GM18498 (cell line): ENCODE data around the gene BAD.
"Not testable (repeated sequence)": the region's sequence is repeated elsewhere in the genome, so short reads cannot be mapped to it uniquely, and the experiment has no call there.

Experiments
- ATAC-seq: cut with Tn5 transposase; IDR thresholded peaks from one replicate; pipeline ENCODE4 v1.9.1; 2021; ENCODE audit warnings: mild to moderate bottlenecking, moderate library complexity; ENCODE audit not compliant: unreplicated experiment

Gene BAD

DNA sequence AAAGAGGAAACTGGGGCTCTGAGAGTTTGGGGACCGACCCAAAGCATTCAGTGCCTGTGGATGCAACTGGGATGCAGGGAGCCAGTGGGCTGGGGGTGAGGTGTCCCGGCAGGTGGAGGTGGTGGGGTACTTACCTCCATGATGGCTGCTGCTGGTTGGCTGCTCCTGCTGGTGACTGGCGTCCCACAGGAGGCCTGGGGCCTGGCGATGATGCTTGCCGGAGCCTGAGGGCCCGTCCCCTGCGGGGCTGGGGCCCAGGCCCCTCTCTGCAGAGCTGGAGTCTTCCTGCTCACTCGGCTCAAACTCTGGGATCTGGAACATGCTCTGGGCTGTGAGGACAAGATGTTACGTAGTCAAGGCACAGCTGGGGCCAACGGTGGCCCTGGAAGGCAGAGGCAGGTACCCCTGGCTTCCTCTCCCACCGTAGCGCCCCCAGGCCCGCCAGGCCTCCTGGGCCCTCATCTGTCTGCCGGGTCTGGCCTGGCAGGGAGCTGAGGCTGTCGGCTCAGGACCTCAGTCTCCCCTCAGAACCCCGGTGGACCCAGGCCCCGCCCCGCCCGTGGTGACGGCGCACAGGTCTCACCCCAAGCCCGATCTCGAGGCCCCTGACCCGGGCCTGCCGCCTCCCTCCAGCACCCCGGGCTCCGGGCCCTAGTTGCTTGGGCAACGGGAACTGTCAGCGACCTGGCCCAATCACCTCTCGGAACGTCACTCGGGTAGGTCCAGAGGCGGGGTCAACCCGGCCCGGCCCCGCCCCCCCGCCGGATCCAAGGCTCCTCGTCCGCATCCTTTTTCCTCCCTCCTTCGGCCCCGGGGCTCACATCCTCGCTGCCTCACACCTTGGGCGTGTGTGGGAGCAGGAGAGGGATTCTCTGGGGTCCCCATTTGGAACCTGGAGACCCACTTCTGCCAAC is at the start of gene BAD:
BAD (minus strand) TSS at position 618 of the 914 bp plus-strand sequence; CDS start at position 321, 297 bp downstream.
- peak; percentile 67 for ATAC-seq

GRCh38 chr11:64333556-64333955 is 49.1 kb upstream of the BAD start:
- ATAC-seq, result no peak

DNA sequence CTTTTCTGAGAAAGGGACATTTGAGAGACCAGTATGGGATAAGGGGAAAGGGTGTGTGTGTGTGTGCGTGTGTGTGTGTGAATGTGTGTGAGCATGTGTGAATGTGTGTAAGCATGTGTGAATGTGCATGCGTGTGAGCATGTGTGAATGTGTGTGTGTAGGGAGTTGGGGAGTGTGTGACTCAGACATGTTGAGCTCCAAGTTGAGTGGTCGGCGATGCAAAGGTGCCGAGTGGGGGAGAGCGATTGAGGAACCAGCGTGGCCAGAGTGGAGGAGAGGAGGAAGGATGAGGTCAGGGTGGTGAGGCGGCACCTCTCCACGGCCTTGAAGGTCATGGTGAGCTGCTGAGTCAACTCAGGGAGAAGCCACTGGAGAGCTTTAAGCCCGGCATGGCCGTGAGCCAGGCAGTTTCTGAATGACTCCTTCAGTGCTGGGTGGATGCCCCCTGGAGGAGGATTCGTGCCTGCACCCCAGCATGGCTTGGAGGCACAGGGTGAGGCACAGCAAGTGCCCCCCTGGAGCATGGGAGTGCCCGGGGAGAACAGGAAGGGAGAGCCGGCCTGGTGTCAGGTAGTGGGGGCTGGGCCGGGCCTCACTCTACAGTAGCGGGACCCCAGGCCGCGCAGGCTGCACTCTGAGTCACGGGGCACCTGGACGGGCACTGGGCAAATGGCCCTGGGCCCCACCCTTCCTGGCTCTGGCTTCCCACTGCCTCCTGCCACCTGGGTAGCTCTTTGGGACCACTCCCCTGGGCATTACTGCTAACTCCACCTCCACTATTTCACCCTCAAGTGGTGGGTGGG is 47.3 kb upstream of the BAD start:
- ATAC-seq, result no peak

- no peak for ATAC-seq
Observed at GRCh38 chr11:64330888-64331287, 46.4 kb upstream of the BAD start.

DNA sequence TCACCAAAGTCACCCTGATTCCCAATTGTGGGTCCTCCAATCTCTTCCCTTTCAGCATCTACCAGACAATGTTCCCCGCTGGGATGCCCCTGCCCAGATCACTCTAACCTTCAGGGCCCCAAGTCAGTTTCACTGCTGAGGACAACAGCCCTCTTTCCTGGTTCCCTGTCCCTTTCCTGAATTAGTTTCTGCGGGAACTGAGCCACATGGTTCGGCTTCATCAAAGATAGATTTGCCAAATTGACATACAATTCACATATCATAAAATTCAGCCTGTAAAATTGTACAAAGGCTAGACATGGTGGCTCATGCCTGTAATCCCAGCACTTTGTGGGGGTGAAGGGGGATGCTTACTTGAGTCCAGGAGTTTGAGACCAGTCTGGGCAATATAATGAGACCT is 43.5 kb upstream of the BAD start:
- ATAC-seq, result no peak

- no peak for ATAC-seq
Observed at GRCh38 chr11:64327375-64327774, 42.9 kb upstream of the BAD start.

GRCh38 chr11:64324692-64325469 is 40.4 kb upstream of the BAD start:
- no peak for ATAC-seq

DNA sequence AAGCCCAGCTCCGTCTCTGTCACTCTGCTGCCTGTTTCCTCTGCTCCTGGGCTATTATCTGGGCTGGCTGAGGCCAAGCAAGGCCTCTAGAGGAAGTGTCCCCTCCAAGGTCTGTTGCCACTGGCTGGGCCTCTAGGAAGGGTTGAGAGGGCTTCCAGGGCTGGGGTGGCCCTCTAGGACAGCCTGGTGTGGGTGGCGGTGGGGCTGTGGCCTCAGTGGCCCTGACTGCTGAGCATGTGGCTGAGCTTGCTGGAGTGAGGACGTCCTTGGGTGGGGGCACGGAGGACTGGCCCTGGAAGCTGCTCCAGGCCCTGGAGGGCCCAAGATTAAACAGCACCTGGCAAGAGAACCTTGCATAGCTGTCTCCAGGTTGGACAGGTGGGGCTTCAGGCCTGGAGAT is 39.5 kb upstream of the BAD start:
- ATAC-seq, result not testable (repeated sequence)

DNA sequence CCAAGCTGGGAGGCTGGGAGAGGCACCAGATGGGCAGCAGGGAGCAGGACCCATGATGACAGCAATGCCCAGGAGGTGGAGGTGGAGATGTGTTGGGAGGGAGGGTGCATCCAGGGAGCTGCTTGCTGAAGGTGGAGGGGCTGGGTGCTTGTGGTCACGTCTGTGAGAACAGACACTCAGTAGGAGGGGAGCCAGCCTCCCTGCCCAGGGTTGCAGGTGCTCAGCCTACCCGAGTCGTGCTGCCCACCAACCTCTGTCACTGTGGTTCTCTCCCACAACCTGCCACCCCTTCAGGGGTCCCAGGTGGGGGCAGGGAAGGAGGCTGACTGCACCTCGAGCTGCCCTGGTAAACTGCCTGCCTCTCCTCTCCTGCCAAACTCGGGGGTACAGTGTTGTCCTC is 38.9 kb upstream of the BAD start:
- no peak for ATAC-seq

DNA sequence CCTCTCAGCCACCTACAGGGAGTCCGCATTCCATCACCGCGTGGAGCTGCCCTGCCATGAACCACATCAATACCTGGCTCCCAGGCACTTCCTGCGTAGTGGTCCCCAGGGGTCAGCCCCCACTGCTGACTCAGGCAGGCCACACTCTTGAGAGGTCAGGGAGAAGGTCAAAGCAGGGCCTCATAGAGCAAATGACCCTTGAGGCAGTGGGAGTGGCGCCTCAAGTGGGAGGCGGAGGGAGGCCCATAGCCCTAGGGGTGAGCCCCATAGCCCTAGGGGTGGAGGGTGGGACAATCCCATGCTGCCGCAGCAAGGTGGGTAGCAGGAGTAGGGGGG is 38.4 kb upstream of the BAD start:
- ATAC-seq, result no peak

- no peak for ATAC-seq
Observed at GRCh38 chr11:64321533-64321932, 37.1 kb upstream of the BAD start.

- no peak for ATAC-seq
Observed at GRCh38 chr11:64321026-64321425, 36.6 kb upstream of the BAD start.

DNA sequence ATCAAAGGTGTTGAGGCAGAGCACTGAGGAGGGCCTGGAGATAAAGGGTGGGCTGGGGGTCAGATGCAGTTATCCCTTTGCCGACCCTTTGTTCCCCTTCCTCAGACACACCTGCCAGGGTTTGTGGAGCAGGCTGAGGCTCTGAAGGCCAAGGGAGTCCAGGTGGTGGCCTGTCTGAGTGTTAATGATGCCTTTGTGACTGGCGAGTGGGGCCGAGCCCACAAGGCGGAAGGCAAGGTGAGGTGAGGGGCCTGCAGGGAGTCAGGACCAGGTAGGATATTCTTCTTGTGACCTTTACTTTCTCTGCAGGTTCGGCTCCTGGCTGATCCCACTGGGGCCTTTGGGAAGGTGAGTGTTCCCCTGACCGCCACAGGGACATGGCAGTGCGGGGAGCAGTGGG is 36.1 kb upstream of the BAD start:
- no peak for ATAC-seq

DNA sequence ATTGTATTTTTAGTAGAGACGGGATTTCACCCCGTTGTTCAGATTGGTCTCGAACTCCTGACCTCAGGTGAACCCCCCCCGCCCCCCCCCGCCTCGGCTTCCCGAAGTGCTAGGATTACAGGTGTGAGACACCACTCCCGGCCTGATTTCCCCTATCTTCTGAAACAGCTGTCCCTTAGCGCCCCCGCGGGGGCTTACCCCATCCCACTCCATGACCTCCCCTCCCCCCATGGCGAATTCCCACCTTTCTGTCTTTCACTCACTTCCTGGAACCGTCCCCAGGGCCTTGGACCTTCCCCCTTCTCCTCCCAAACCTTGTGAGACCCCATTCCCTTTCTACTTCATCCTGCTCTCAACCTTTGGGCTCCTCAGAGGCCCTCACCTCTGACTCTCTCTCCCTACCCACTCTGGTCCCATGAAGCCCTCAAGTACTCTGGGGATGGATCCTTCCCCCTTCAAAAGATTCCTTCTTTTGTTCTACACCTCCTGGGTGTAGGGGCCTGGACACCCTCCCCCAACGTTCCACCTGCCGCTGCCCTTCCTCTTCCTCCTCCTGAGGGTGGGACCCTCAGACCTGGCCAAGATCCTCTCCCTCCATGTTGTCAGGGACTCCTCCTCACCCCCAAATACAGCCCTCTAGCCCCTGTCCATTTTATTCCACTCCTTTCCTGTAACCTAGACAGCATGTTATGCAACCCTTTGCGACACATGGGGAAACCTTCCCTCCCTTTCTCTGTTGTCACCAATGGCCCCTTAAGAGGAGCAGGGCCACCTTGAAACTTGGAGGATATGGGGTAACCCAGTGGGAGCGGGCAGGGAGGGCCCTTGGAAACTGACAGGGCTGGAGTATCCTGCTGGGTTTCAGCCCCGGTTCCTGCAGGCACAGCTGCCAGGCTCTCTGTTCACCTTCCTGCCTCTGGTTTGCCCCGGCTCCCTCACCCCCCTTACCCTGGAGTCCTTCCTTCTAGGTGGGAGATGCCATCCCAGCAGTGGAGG is 34.6 kb upstream of the BAD start:
- ATAC-seq, result no peak

GRCh38 chr11:64317961-64318765 is 33.7 kb upstream of the BAD start, which contains the start of gene PRDX5:
Gene PRDX5 (plus strand): TSS chr11:64318121. CDS start chr11:64318216, 95 bp downstream.
- peak; percentile 73 for ATAC-seq

DNA sequence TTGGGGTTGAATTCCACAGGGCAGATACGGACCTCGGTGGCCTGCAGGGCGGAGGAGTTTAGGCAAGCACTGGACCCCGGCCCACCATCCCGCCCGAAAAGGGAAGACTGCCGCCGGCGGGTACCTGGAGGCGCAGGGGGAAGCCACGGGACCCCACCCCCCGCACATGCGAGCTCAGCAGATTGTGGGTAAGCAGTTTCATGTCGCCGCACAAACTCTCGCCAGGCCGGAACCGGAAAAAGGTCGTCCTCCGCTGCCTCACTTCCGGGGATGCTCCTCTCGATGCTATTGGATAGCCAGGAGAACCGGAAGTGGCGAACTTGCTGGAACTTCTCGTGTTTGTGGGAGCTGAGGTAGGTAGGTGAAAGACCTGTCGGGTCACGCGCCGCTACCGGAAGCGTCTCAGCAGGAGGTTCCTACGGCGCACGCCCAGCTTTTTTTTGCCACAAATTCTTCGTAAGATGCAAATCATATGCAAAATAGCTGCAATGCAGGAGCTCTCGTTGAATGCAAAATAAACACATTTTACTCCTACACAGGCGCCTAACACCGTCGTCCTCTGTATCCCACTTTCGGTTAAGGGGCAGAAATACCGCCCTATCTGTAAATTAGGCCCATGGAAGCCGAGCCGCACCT is 33.0 kb upstream of the BAD start, which contains the start of gene TRMT112:
TRMT112 (minus strand) TSS at position 235 of the 636 bp plus-strand sequence; CDS start at position 202, 33 bp downstream.
- ATAC-seq, result peak; percentile 68

- peak; percentile 4 for ATAC-seq
Observed at GRCh38 chr11:64316672-64317324, 32.3 kb upstream of the BAD start.
